PC-9 (cell line): ENCODE results near the gene CCDC88C. TPM values are rescaled to one million over a fixed set of nuclear protein-coding genes. Genes with fewer than 3 reads are reported as not detected.
A peak's percentile ranks its signal among the peaks of the same experiment; 100 is the strongest.

Source experiments
- BruUV-seq: library from RNA; stranded (reverse); fragments of 400-500 nt; replicated peaks from 2 replicates; lab custom pipeline; 2021; lab: Mats Ljungman, UMichigan
- CTCF ChIA-PET: fragments of 300-600 bp; sonication (Branson Sonifier 250); formaldehyde crosslinking; loops from one replicate; lab custom pipeline; 2022; ENCODE audit warnings: antibody characterized with exemption; lab: Charles Lee
- POLR2A ChIA-PET: fragments of 300-600 bp; sonication (Branson Sonifier 250); formaldehyde crosslinking; loops from one replicate; lab custom pipeline; 2022; ENCODE audit warnings: antibody characterized with exemption; ENCODE audit not compliant: unreplicated experiment; lab: Charles Lee
- DNase-seq, 2 experiments: peaks; one replicate each; pipeline versions ENCODE4 v3.0.0 to v3.0.0-alpha.2; 2015 to 2022; ENCODE audit warnings: mixed read lengths in 1 of 2
- H2AFZ ChIP-seq: fragments of 200-600 bp; sonication (generic); 2 replicates; pipeline ENCODE4 v1.8.1; 2017; ENCODE audit warnings: antibody characterized with exemption
- H3F3A ChIP-seq: fragments of 200-600 bp; sonication (generic); 2 replicates; pipeline ENCODE4 v1.8.1; 2017; ENCODE audit warnings: antibody characterized with exemption, mild to moderate bottlenecking, low read depth; ENCODE audit not compliant: insufficient read depth
- H3K27ac ChIP-seq: fragments of 200-600 bp; sonication (generic); 2 replicates; pipeline ENCODE4 v1.6.1; 2016; ENCODE audit warnings: mixed run types
- H3K27me3 ChIP-seq: fragments of 200-600 bp; sonication (generic); 2 replicates; pipeline ENCODE4 v1.6.1; 2016; ENCODE audit warnings: low read depth, mixed run types; ENCODE audit not compliant: insufficient read depth
- H3K36me3 ChIP-seq: fragments of 200-600 bp; sonication (generic); 2 replicates; pipeline ENCODE4 v1.6.1; 2016; ENCODE audit warnings: low read depth, mixed run types
- H3K4me1 ChIP-seq: fragments of 200-600 bp; sonication (generic); replicated peaks from 2 replicates; pipeline ENCODE4 v1.6.1; 2016; ENCODE audit warnings: mixed run types; ENCODE audit not compliant: insufficient read depth
- H3K4me2 ChIP-seq: fragments of 200-600 bp; sonication (generic); 2 replicates; pipeline ENCODE4 v1.6.1; 2017; ENCODE audit warnings: mixed run types
- H3K4me3 ChIP-seq: fragments of 200-600 bp; sonication (generic); 2 replicates; pipeline ENCODE4 v1.6.1; 2016; ENCODE audit warnings: mixed run types
- H3K79me2 ChIP-seq: fragments of 200-600 bp; sonication (generic); 2 replicates; pipeline ENCODE4 v1.6.1; 2017; ENCODE audit warnings: low read depth, mixed run types
- H3K9me2 ChIP-seq: fragments of 200-600 bp; sonication (generic); 2 replicates; pipeline ENCODE4 v1.8.1; 2017; ENCODE audit warnings: mild to moderate bottlenecking; ENCODE audit not compliant: insufficient read depth
- H3K9me3 ChIP-seq: fragments of 200-600 bp; sonication (generic); 2 replicates; pipeline ENCODE4 v1.8.1; 2016; ENCODE audit warnings: low read depth; ENCODE audit not compliant: insufficient read depth
- H4K20me1 ChIP-seq: fragments of 200-600 bp; sonication (generic); 2 replicates; pipeline ENCODE4 v1.8.1; 2017; ENCODE audit not compliant: insufficient read depth
- CTCF ChIP-seq: fragments of 200-600 bp; sonication (generic); conservative IDR thresholded peaks from 2 replicates; pipeline ENCODE4 v1.6.1; 2017; ENCODE audit warnings: mixed run types, antibody characterized with exemption, mild to moderate bottlenecking, moderate library complexity
- EZH2 ChIP-seq: fragments of 200-600 bp; sonication (generic); IDR thresholded peaks from 2 replicates; pipeline ENCODE4 v1.8.0; 2017; ENCODE audit warnings: antibody characterized with exemption, low read depth
- intact Hi-C: fragments of 100-400 bp; cut with micrococcal nuclease; formaldehyde crosslinking; loops from one replicate; pipeline ENCODE4 v1.10.0; 2022; ENCODE audit not compliant: unreplicated experiment
- total RNA-seq: library from RNA; stranded (reverse); gene quantifications from 2 replicates; pipeline ENCODE4 v1.2.3, GENCODE V29; 2021

CCDC88C gene
- total RNA-seq, 1 experiment from 2014 or later, result 7.4 TPM

DNA sequence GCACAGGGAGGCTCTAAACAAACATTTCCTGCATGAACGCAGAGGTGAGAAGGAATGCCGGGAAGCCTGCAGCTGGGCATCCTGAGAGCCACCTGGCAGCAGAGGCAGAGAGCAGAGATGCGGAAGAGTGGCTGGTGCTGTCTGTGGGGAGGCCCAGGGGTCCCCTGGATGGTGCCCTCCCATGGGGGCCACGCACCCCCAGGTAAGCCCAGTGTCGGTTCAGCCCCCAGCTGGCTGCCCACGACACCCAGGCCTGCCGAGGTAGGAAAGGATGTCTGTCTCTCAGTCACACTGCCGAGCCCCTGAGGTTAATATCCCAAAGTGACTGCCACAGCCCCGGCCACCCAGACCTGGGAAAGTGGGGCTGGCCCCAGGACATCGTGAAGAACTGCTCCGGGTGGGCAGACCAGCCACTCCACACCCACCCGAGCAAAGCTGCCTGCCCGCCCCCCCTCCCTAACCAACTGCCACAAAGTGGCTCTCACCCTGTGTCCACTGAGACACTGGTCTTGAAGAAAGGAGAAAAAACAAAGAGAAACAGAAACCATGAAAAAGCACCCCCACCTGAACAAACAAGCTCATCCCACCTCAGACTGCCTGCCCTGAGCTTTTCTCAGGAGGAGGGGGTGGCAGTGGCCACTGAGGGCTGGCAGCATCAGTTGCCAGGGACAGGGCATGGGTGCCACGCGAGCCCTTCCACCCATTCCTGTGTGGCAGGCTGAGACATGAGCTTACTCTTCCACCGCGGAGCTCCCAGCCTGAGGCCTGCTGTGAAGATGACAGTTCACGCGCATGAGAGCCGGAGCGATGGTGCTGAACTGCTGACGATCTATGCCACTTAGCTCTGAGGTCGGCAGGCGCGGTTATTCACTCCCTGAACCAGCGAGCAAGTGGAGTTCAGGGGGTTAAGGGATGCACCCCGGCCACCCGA is 40.8 kb downstream of the CCDC88C start:
- Histone ChIP-seq H3K4me3 (no peak overlapping the region), H4K20me1 (no peaks in the 10 kb centered on the region), H3K79me2 (0 out of 2 replicates have a peak, but pooled peaks cover 6% of the 10 kb centered on the region), H3K27ac (no peak overlapping the region), H3K27me3 (no peaks in the 10 kb centered on the region), H3K36me3 (no peaks in the 10 kb centered on the region), H3K9me3 (no peaks in the 10 kb centered on the region), H3K9me2 (no peaks in the 10 kb centered on the region), H3K4me1 (peaks cover 44% of the 10 kb centered on the region), H2AFZ (no peak overlapping the region), H3K4me2 (no peak overlapping the region), H3F3A (peaks cover 9% of the 10 kb centered on the region; the same call in 1 of the 2 replicates)
- CTCF ChIA-PET, result no interaction called here
- no TSS peak for BruUV-seq
- POLR2A ChIA-PET, result no interaction called here
- intact Hi-C loops, result no loop called here
- TF ChIP-seq EZH2 (no peak), CTCF (no peak)
- DNase-seq, result no peak

GRCh38 chr14:91375720-91376452 is 41.7 kb downstream of the CCDC88C start:
- BruUV-seq, result no TSS peak

GRCh38 chr14:91374879-91375702 is 42.5 kb downstream of the CCDC88C start:
- Histone ChIP-seq H3K9me2 (no peaks in the 10 kb centered on the region), H3K27ac (peak overlapping the region; percentile 47; the same call in 1 of the 2 replicates), H3K9me3 (no peaks in the 10 kb centered on the region), H3K27me3 (no peaks in the 10 kb centered on the region), H3K79me2 (0 out of 2 replicates have a peak, but pooled peaks cover 3% of the 10 kb centered on the region), H3F3A (peaks cover 9% of the 10 kb centered on the region; the same call in 1 of the 2 replicates), H2AFZ (no peak overlapping the region), H3K4me2 (no peak overlapping the region), H3K4me1 (peaks cover 42% of the 10 kb centered on the region), H4K20me1 (no peaks in the 10 kb centered on the region), H3K4me3 (no peak overlapping the region), H3K36me3 (no peaks in the 10 kb centered on the region)
- CTCF ChIA-PET, result no interaction called here
- POLR2A ChIA-PET, result interaction anchor here (0.5 kb wide), 1 partner anchor 44 kb away, joined by 3 read pairs; no protein-coding TSS in a partner anchor
- no peak for DNase-seq
- intact Hi-C loops, result no loop called here
- no TSS peak for BruUV-seq
- TF ChIP-seq CTCF (no peak), EZH2 (no peak)

More at GRCh38 chr14:91375720-91376452, 41.7 kb downstream of the CCDC88C start:
- 0 out of 2 replicates have a peak, but pooled peaks cover 3% of the 10 kb centered on the region for H3K79me2 ChIP-seq
- H3K9me2 ChIP-seq, result no peaks in the 10 kb centered on the region
- POLR2A ChIA-PET, result no interaction called here
- H3K27me3 ChIP-seq, result no peaks in the 10 kb centered on the region
- no peak overlapping the region for H3K27ac ChIP-seq
- no peak for TF ChIP-seq EZH2
- H3K9me3 ChIP-seq, result no peaks in the 10 kb centered on the region
- CTCF ChIA-PET, result no interaction called here
- no peaks in the 10 kb centered on the region for H4K20me1 ChIP-seq
- H3K4me3 ChIP-seq, result no peak overlapping the region
- no peak overlapping the region for H2AFZ ChIP-seq
- no peaks in the 10 kb centered on the region for H3K36me3 ChIP-seq
- peaks cover 44% of the 10 kb centered on the region for H3K4me1 ChIP-seq
- intact Hi-C loops, result no loop called here
- H3F3A ChIP-seq, result peaks cover 9% of the 10 kb centered on the region; the same call in 1 of the 2 replicates
- no peak overlapping the region for H3K4me2 ChIP-seq
- DNase-seq, result no peak
